Astrocyte (in vitro differentiated cells and primary cell): Measurements from ENCODE around the gene ADAMTS3.

Experiments used
- CTCF ChIP-seq: IDR thresholded peaks from 2 replicates; pipeline ENCODE4 v1.5.1; 2011; ENCODE audit warnings: low read depth, mild to moderate bottlenecking, inconsistent platforms, low read length, moderate library complexity; ENCODE audit not compliant: insufficient read depth
- EZH2 ChIP-seq: IDR thresholded peaks from 2 replicates; pipeline ENCODE4 v1.6.1; 2012; ENCODE audit warnings: mild to moderate bottlenecking, low read length, inconsistent platforms; ENCODE audit not compliant: insufficient read depth

- TF ChIP-seq CTCF (no peak), EZH2 (no peak)
Measured at GRCh38 chr4:72301759-72302158, 267.3 kb downstream of the ADAMTS3 start.
